ENCODE measurements around the gene TRIM31. TPM values are rescaled to one million over a fixed set of nuclear protein-coding genes. Genes with fewer than 3 reads are reported as not detected.
"Not testable (repeated sequence)": the region's sequence is repeated elsewhere in the genome, so short reads cannot be mapped to it uniquely, and the experiment has no call there.

Gene TRIM31
- total RNA-seq, 2 experiments from 2014 or later = not detected

- Mint-ChIP-seq H3K4me3 (no peak within 1 kb of the TSS), H3K36me3 (no peaks in the 10 kb centered on the region), H3K27ac (no peak within 1 kb of the TSS), H3K4me1 (peaks cover 12% of the 10 kb centered on the region), H3K9me3 (no peaks in the 10 kb centered on the region), H3K27me3 (peaks cover 58% of the 10 kb centered on the region)
- no peak for DNase-seq
- POLR2A ChIA-PET = no interaction called here
- ATAC-seq (ENCODE audit: low read depth) = no peak
Observed at GRCh38 chr6:30135757-30136156, 22.9 kb upstream of the TRIM31 start, which contains the start of gene TRIM40. TRIM40 (plus strand) TSS chr6:30136140; CDS start chr6:30137037, 897 bp downstream.

GRCh38 chr6:30135147-30135546, 22.3 kb upstream of the TRIM31 start:
- no peaks in the 10 kb centered on the region for H3K36me3 Mint-ChIP-seq
- H3K27me3 Mint-ChIP-seq = peaks cover 60% of the 10 kb centered on the region
- ATAC-seq (ENCODE audit: low read depth) (no peak), DNase-seq (no peak)
- POLR2A ChIA-PET = no interaction called here
- H3K4me1 Mint-ChIP-seq = peaks cover 18% of the 10 kb centered on the region
- H3K9me3 Mint-ChIP-seq = no peaks in the 10 kb centered on the region
- no peak overlapping the region for H3K4me3 Mint-ChIP-seq
- no peak overlapping the region for H3K27ac Mint-ChIP-seq

- Mint-ChIP-seq H3K4me1 (peaks cover 22% of the 10 kb centered on the region), H3K4me3 (no peak overlapping the region), H3K9me3 (no peaks in the 10 kb centered on the region), H3K27ac (no peak overlapping the region), H3K27me3 (peaks cover 65% of the 10 kb centered on the region), H3K36me3 (no peaks in the 10 kb centered on the region)
- POLR2A ChIA-PET = interaction anchor here (0.9 kb wide), 1 partner anchor 29 kb away, joined by 3 read pairs; no protein-coding TSS in a partner anchor
- no peak for DNase-seq
- no peak for ATAC-seq (ENCODE audit: low read depth)
Observed at GRCh38 chr6:30131947-30132497, 19.1 kb upstream of the TRIM31 start.

GRCh38 chr6:30130887-30131862, 18.3 kb upstream of the TRIM31 start:
- Mint-ChIP-seq H3K36me3 (no peaks in the 10 kb centered on the region), H3K4me3 (no peak overlapping the region), H3K27me3 (peaks cover 69% of the 10 kb centered on the region), H3K27ac (peak overlapping the region; percentile 61), H3K4me1 (peaks cover 18% of the 10 kb centered on the region), H3K9me3 (no peaks in the 10 kb centered on the region)
- POLR2A ChIA-PET = interaction anchor here (0.9 kb wide), 2 partner anchors 28 kb away, joined by 3 read pairs; no protein-coding TSS in a partner anchor
- ATAC-seq (ENCODE audit: low read depth) (peak; percentile 95), DNase-seq (no peak)

GRCh38 chr6:30130179-30130679, 17.3 kb upstream of the TRIM31 start:
- ATAC-seq (ENCODE audit: low read depth) = no peak
- H3K27me3 Mint-ChIP-seq = peaks cover 69% of the 10 kb centered on the region
- H3K4me1 Mint-ChIP-seq = peaks cover 14% of the 10 kb centered on the region

GRCh38 chr6:30129265-30130178, 16.6 kb upstream of the TRIM31 start:
- H3K9me3 Mint-ChIP-seq = no peaks in the 10 kb centered on the region
- no peak overlapping the region for H3K4me3 Mint-ChIP-seq
- no peak overlapping the region for H3K27ac Mint-ChIP-seq
- no peak for DNase-seq
- ATAC-seq (ENCODE audit: low read depth) = no peak
- peaks cover 14% of the 10 kb centered on the region for H3K4me1 Mint-ChIP-seq
- no peaks in the 10 kb centered on the region for H3K36me3 Mint-ChIP-seq
- H3K27me3 Mint-ChIP-seq = peaks cover 68% of the 10 kb centered on the region
- POLR2A ChIA-PET = no interaction called here

More at GRCh38 chr6:30130179-30130679, 17.3 kb upstream of the TRIM31 start:
- Mint-ChIP-seq H3K36me3 (no peaks in the 10 kb centered on the region), H3K4me3 (no peak overlapping the region), H3K27ac (no peak overlapping the region), H3K9me3 (no peaks in the 10 kb centered on the region)
- DNase-seq = no peak
- POLR2A ChIA-PET = interaction anchor here (0.9 kb wide), 1 partner anchor 27 kb away, joined by 3 read pairs; no protein-coding TSS in a partner anchor

- Mint-ChIP-seq H3K9me3 (no peaks in the 10 kb centered on the region), H3K36me3 (no peaks in the 10 kb centered on the region), H3K4me3 (no peak overlapping the region), H3K4me1 (peaks cover 14% of the 10 kb centered on the region), H3K27ac (no peak overlapping the region), H3K27me3 (peaks cover 69% of the 10 kb centered on the region)
- ATAC-seq (ENCODE audit: low read depth) (no peak), DNase-seq (no peak)
- POLR2A ChIA-PET = interaction anchor here (1.0 kb wide), 1 partner anchor 24 kb away, joined by 3 read pairs; no protein-coding TSS in a partner anchor
Observed at GRCh38 chr6:30127238-30128093, 14.6 kb upstream of the TRIM31 start.

GRCh38 chr6:30122515-30122914, 9.6 kb upstream of the TRIM31 start:
- no peak for DNase-seq
- Mint-ChIP-seq H3K4me1 (no peaks in the 10 kb centered on the region), H3K27ac (no peak overlapping the region), H3K27me3 (peaks cover 50% of the 10 kb centered on the region), H3K4me3 (no peak overlapping the region), H3K36me3 (no peaks in the 10 kb centered on the region), H3K9me3 (no peaks in the 10 kb centered on the region)
- no peak for ATAC-seq (ENCODE audit: low read depth)
- POLR2A ChIA-PET = no interaction called here

GRCh38 chr6:30121446-30122366, 8.8 kb upstream of the TRIM31 start:
- H3K36me3 Mint-ChIP-seq = no peaks in the 10 kb centered on the region
- DNase-seq (no peak), ATAC-seq (ENCODE audit: low read depth) (no peak)

GRCh38 chr6:30118691-30119090, 5.8 kb upstream of the TRIM31 start:
- H3K36me3 Mint-ChIP-seq; H3K4me3 Mint-ChIP-seq; POLR2A ChIA-PET; H3K4me1 Mint-ChIP-seq; ATAC-seq (ENCODE audit: low read depth); H3K9me3 Mint-ChIP-seq; DNase-seq; H3K27ac Mint-ChIP-seq: not testable (repeated sequence)
- peaks cover 46% of the 10 kb centered on the region for H3K27me3 Mint-ChIP-seq

More at GRCh38 chr6:30121446-30122366, 8.8 kb upstream of the TRIM31 start:
- no peaks in the 10 kb centered on the region for H3K9me3 Mint-ChIP-seq
- H3K4me1 Mint-ChIP-seq = no peaks in the 10 kb centered on the region
- H3K27me3 Mint-ChIP-seq = peaks cover 42% of the 10 kb centered on the region
- no peak overlapping the region for H3K4me3 Mint-ChIP-seq
- no peak overlapping the region for H3K27ac Mint-ChIP-seq
- POLR2A ChIA-PET = no interaction called here

GRCh38 chr6:30116724-30117123, 3.8 kb upstream of the TRIM31 start:
- POLR2A ChIA-PET = no interaction called here
- no peak for DNase-seq
- peaks cover 4% of the 10 kb centered on the region for H3K4me1 Mint-ChIP-seq
- H3K27ac Mint-ChIP-seq = no peak overlapping the region
- H3K27me3 Mint-ChIP-seq = peaks cover 46% of the 10 kb centered on the region
- no peak for ATAC-seq (ENCODE audit: low read depth)
- no peaks in the 10 kb centered on the region for H3K36me3 Mint-ChIP-seq
- no peaks in the 10 kb centered on the region for H3K9me3 Mint-ChIP-seq
- no peak overlapping the region for H3K4me3 Mint-ChIP-seq

Measured in activated naive CD8-positive, alpha-beta T cell treated with anti-CD3 and anti-CD28 coated beads, Interleukin-2, amount 10 ng/mL, durations not matched to agents 7 days and 5 days (primary cell).